DMS114 treated with DMSO at 0.1 percent for 48 hours (cell line): ENCODE data around the gene CACNA1F.
A peak's percentile ranks its signal among the peaks of the same experiment; 100 is the strongest.

Experiments
- DNase-seq: peaks from one replicate; lab custom pipeline; 2025; ENCODE audit not compliant: unreplicated experiment; lab: John Stamatoyannopoulos, UW

The CACNA1F gene

GRCh38 chrX:49155900-49156837, 77.0 kb downstream of the CACNA1F start:
- peak; percentile 66 for DNase-seq

DNA sequence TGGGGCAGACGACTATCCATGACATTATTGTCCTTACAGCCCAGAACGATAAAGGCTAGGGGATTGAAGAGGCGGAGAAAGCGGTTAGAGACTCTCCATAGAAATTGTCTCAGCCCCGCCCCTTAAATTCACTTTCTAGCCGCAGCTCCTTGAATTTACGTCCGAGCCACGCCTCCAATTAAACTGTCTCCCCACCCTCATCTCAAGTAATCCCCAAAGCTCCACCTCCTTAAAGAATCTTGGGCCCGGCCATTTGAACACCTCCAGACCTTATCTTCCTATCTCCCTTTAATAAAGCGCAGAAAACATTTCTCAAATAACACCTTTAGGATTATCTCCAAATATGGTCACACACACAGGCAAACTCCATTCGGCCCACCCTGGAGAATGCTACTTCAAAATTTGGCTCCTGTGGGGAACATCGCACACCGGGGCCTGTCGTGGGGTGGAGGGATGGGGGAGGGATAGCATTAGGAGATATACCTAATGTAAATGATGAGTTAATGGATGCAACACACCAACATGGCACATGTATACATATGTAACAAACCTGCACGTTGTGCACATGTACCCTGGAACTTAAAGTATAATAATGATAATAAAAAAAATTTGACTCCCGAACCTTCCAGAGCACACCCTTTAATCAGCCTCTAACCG, 77.8 kb downstream of the CACNA1F start:
- DNase-seq: peak; percentile 56
